Measurements from ENCODE around the gene BACE1. TPM values are rescaled to one million over a fixed set of nuclear protein-coding genes. Genes with fewer than 3 reads are reported as not detected.

The BACE1 gene
- total RNA-seq, 4 donors from 2014 or later, result 17.2 to 103 (median 32.7) TPM

DNA sequence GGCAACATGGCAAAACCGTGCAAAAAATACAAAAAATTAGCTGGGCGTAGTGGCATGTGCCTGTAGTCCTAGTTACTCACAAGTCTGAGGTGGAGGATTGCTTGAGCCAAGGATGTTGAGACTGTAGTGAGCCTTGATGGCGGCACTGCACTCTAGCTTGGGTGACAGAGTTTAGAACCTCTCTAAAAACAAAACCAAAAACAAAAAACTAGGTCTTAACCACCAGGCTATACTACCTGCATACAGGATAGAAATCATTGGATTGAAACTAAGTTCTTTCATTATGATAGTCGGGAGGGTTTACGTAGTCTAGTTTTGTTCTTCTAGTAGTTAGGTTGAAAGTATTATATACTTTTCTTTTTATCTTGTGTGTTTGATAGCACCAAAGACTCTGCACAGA, 77.8 kb downstream of the BACE1 start:
- no peaks in the 10 kb centered on the region for H3K9me3 ChIP-seq
- TF ChIP-seq POLR2A (IDR thresholded peaks at IDR 0.05), result no peak
- TF ChIP-seq, protein P1, sequence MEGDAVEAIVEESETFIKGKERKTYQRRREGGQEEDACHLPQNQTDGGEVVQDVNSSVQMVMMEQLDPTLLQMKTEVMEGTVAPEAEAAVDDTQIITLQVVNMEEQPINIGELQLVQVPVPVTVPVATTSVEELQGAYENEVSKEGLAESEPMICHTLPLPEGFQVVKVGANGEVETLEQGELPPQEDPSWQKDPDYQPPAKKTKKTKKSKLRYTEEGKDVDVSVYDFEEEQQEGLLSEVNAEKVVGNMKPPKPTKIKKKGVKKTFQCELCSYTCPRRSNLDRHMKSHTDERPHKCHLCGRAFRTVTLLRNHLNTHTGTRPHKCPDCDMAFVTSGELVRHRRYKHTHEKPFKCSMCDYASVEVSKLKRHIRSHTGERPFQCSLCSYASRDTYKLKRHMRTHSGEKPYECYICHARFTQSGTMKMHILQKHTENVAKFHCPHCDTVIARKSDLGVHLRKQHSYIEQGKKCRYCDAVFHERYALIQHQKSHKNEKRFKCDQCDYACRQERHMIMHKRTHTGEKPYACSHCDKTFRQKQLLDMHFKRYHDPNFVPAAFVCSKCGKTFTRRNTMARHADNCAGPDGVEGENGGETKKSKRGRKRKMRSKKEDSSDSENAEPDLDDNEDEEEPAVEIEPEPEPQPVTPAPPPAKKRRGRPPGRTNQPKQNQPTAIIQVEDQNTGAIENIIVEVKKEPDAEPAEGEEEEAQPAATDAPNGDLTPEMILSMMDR (IDR thresholded peaks at IDR 0.05), result no peak
- H3K27me3 ChIP-seq, result no peaks in the 10 kb centered on the region
- H3K4me1 ChIP-seq, result no peaks in the 10 kb centered on the region
- H3K4me3 ChIP-seq, result no peak overlapping the region
- intact Hi-C loops (cut with DNase I; ENCODE audit: low total_unique reads), result loop anchor here (10.0 kb wide), 1 partner anchor 77 kb away; the partner anchor contains the start of gene BACE1
- no peaks in the 10 kb centered on the region for H3K36me3 ChIP-seq
- no peak overlapping the region for H3K27ac ChIP-seq
- DNase-seq, result no peak

Small RNA genes lying within 50 kb of the gene (small RNA-seq; reads per million reads assigned to genes)
- gene RF00564, result not detected

Other genes starting within 250 kb of the BACE1 start
- gene SIK3, start 217.8 kb downstream of the BACE1 start, total RNA-seq, result 10 to 100 TPM; 14.1 to 77.0 (median 40.7) TPM
- gene PAFAH1B2, start 172.0 kb downstream of the BACE1 start, total RNA-seq, result 100 to 1,000 TPM in 3 of 4 donors, 10 to 100 TPM in 1; 62.8 to 154 (median 128) TPM
- gene SIDT2, start 137.5 kb downstream of the BACE1 start, total RNA-seq, result 10 to 100 TPM in 3 of 4 donors, 1 to 10 TPM in 1; 6.4 to 91.3 (median 28.7) TPM
- 1,000 to 10,000 TPM; 1,588 to 9,854 (median 3,936) TPM for gene TAGLN, start 116.9 kb downstream of the BACE1 start, total RNA-seq
- 10 to 100 TPM; 23.3 to 78.9 (median 35.3) TPM for gene PCSK7, start 84.2 kb downstream of the BACE1 start, total RNA-seq
- 10 to 100 TPM in 2 of 4 donors, 1 to 10 TPM in 2; 4.4 to 38.6 (median 11.4) TPM for gene RNF214, start 83.6 kb downstream of the BACE1 start, total RNA-seq
- gene BACE1-AS, start 24.9 kb downstream of the BACE1 start, total RNA-seq, result 10 to 100 TPM in 2 of 4 donors, 1 to 10 TPM in 1, under 1 TPM in 1; 0.88 to 39.7 (median 12.0) TPM
- 10 to 100 TPM; 16.4 to 64.2 (median 46.1) TPM for gene CEP164, start 11.6 kb upstream of the BACE1 start, total RNA-seq

Data from uterus (tissue), 4 donors.